ENCODE results near the gene GPR137B. TPM values are rescaled to one million over a fixed set of nuclear protein-coding genes. Genes with fewer than 3 reads are reported as not detected.
"Not testable (repeated sequence)": the region's sequence is repeated elsewhere in the genome, so short reads cannot be mapped to it uniquely, and the experiment has no call there.

GPR137B gene
- total RNA-seq, 4 donors from 2014 or later: 0.75 to 5.5 (median 5.4) TPM

GRCh38 chr1:236176337-236177336 lies 34.3 kb downstream of the GPR137B start:
- in situ Hi-C loops (cut with MboI; ENCODE audit: low sequenced_read_pairs in 4 of 4) (no loop called here), intact Hi-C loops (cut with DNase I; ENCODE audit: low total_unique reads) (no loop called here)

GRCh38 chr1:236179634-236180033 lies 37.3 kb downstream of the GPR137B start:
- DNase-seq: no peak
- no peaks in the 10 kb centered on the region for H3K4me1 ChIP-seq
- no peak for TF ChIP-seq CTCF (IDR thresholded peaks at IDR 0.05 in 4 of 5, conservative IDR thresholded peaks at IDR 0.05 in 1 of 5)
- TF ChIP-seq POLR2A (IDR thresholded peaks at IDR 0.05): no peak
- H3K27ac ChIP-seq: no peak overlapping the region
- H3K4me3 ChIP-seq: no peak overlapping the region
- no peaks in the 10 kb centered on the region for H3K9me3 ChIP-seq
- H3K27me3 ChIP-seq: no peaks in the 10 kb centered on the region
- no peaks in the 10 kb centered on the region for H3K36me3 ChIP-seq
- no peak for ATAC-seq
- intact Hi-C loops (cut with DNase I; ENCODE audit: low total_unique reads) (no loop called here), in situ Hi-C loops (cut with MboI; ENCODE audit: low sequenced_read_pairs in 4 of 4) (no loop called here)

More at GRCh38 chr1:236176337-236177336, 34.3 kb downstream of the GPR137B start:
- Histone ChIP-seq H3K27me3 (no peaks in the 10 kb centered on the region), H3K27ac (no peak overlapping the region), H3K36me3 (no peaks in the 10 kb centered on the region), H3K4me3 (no peak overlapping the region), H3K9me3 (no peaks in the 10 kb centered on the region), H3K4me1 (no peaks in the 10 kb centered on the region)
- TF ChIP-seq CTCF (IDR thresholded peaks at IDR 0.05 in 4 of 5, conservative IDR thresholded peaks at IDR 0.05 in 1 of 5): no peak
- TF ChIP-seq POLR2A (IDR thresholded peaks at IDR 0.05): no peak
- DNase-seq (no peak), ATAC-seq (no peak)

- ATAC-seq (no peak), DNase-seq (no peak)
- Histone ChIP-seq H3K27ac (no peak overlapping the region), H3K9me3 (no peaks in the 10 kb centered on the region), H3K36me3 (no peaks in the 10 kb centered on the region), H3K4me1 (no peaks in the 10 kb centered on the region), H3K27me3 (no peaks in the 10 kb centered on the region), H3K4me3 (no peak overlapping the region)
- intact Hi-C loops (cut with DNase I; ENCODE audit: low total_unique reads): no loop called here
- in situ Hi-C loops (cut with MboI; ENCODE audit: low sequenced_read_pairs in 4 of 4): no loop called here
- TF ChIP-seq CTCF (IDR thresholded peaks at IDR 0.05 in 4 of 5, conservative IDR thresholded peaks at IDR 0.05 in 1 of 5) (no peak), POLR2A (IDR thresholded peaks at IDR 0.05) (no peak)
Observed at GRCh38 chr1:236181059-236181458, 38.7 kb downstream of the GPR137B start.

GRCh38 chr1:236185687-236186086 lies 43.3 kb downstream of the GPR137B start:
- Histone ChIP-seq H3K36me3 (no peaks in the 10 kb centered on the region), H3K4me3 (no peak overlapping the region), H3K9me3 (no peaks in the 10 kb centered on the region), H3K4me1 (no peaks in the 10 kb centered on the region), H3K27me3 (no peaks in the 10 kb centered on the region), H3K27ac (no peak overlapping the region)
- no peak for ATAC-seq
- in situ Hi-C loops (cut with MboI; ENCODE audit: low sequenced_read_pairs in 4 of 4): no loop called here
- intact Hi-C loops (cut with DNase I; ENCODE audit: low total_unique reads): no loop called here
- TF ChIP-seq CTCF (IDR thresholded peaks at IDR 0.05 in 4 of 5, conservative IDR thresholded peaks at IDR 0.05 in 1 of 5) (no peak), POLR2A (IDR thresholded peaks at IDR 0.05) (no peak)
- DNase-seq: no peak

- H3K4me3 ChIP-seq; in situ Hi-C loops (cut with MboI; ENCODE audit: low sequenced_read_pairs in 4 of 4); ATAC-seq; H3K9me3 ChIP-seq; DNase-seq; H3K4me1 ChIP-seq; H3K27ac ChIP-seq; intact Hi-C loops (cut with DNase I; ENCODE audit: low total_unique reads); H3K36me3 ChIP-seq; H3K27me3 ChIP-seq: not testable (repeated sequence)
Observed at GRCh38 chr1:236186471-236186870, 44.1 kb downstream of the GPR137B start.

GRCh38 chr1:236188084-236188483 lies 45.7 kb downstream of the GPR137B start:
- H3K4me1 ChIP-seq; intact Hi-C loops (cut with DNase I; ENCODE audit: low total_unique reads); H3K27me3 ChIP-seq; ATAC-seq; DNase-seq; H3K9me3 ChIP-seq; H3K4me3 ChIP-seq; H3K27ac ChIP-seq; H3K36me3 ChIP-seq; in situ Hi-C loops (cut with MboI; ENCODE audit: low sequenced_read_pairs in 4 of 4): not testable (repeated sequence)
